Progenitor cell of endocrine pancreas (in vitro differentiated cells): ENCODE measurements around the gene CDKL5. TPM values are rescaled to one million over a fixed set of nuclear protein-coding genes. Genes with fewer than 3 reads are reported as not detected.
"Not testable (repeated sequence)": the region's sequence is repeated elsewhere in the genome, so short reads cannot be mapped to it uniquely, and the experiment has no call there.

Experiments used
- DNase-seq: peaks from one replicate; pipeline ENCODE4 v3.0.0; 2021; ENCODE audit warnings: low spot score; ENCODE audit not compliant: unreplicated experiment
- H3K27ac Mint-ChIP-seq: 2 replicates; pipeline ENCODE4 v1.8.0; 2021; ENCODE audit warnings: mild to moderate bottlenecking, moderate library complexity, mixed read lengths
- H3K27me3 Mint-ChIP-seq: 2 replicates; pipeline ENCODE4 v1.8.0; 2021; ENCODE audit warnings: mixed read lengths
- H3K36me3 Mint-ChIP-seq: 2 replicates; pipeline ENCODE4 v1.8.0; 2022; ENCODE audit warnings: mixed read lengths; ENCODE audit not compliant: insufficient read depth
- H3K4me1 Mint-ChIP-seq: 2 replicates; pipeline ENCODE4 v1.8.0; 2021; ENCODE audit warnings: low read depth, mixed read lengths
- H3K4me3 Mint-ChIP-seq: 2 replicates; pipeline ENCODE4 v1.8.0; 2021; ENCODE audit warnings: low read depth, mild to moderate bottlenecking, moderate library complexity, mixed read lengths
- H3K9me3 Mint-ChIP-seq: 2 replicates; pipeline ENCODE4 v1.8.0; 2021; ENCODE audit warnings: low read depth, mixed read lengths
- total RNA-seq: library from RNA; stranded (reverse); gene quantifications from 2 replicates; pipeline ENCODE4 v1.2.1, GENCODE V29; 2021
- TF ChIP-seq, protein P1 (sequence below): fragments of 200-600 bp; sonication (generic); IDR thresholded peaks from one replicate; pipeline ENCODE4 v1.5.0; 2021; ENCODE audit warnings: antibody characterized with exemption, mild to moderate bottlenecking; ENCODE audit not compliant: unreplicated experiment

The CDKL5 gene
- total RNA-seq, 1 donor from 2014 or later = 21.9 TPM

DNA sequence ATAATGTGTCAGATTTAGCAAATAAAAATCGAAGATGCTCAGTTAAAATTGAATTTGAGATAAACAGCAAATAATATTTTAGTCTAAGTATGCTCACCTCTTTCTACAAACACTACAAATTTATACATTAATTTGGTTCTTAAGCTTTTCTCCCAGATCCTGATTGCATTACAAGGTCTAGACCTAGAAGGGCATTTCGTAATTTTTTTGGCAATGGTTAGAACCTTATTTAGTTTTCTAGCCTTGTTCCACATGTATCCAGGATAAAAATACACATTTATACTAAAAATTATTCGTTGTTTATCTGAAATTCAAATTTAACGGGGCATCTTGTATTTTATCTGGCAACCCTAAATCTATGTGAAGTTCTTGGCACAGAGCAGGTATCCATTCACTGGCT, 2.5 kb upstream of the CDKL5 start:
- Mint-ChIP-seq H3K9me3 (peaks cover 7% of the 10 kb centered on the region), H3K27ac (no peak overlapping the region), H3K4me1 (peaks cover 11% of the 10 kb centered on the region), H3K4me3 (no peak overlapping the region), H3K27me3 (no peaks in the 10 kb centered on the region), H3K36me3 (no peaks in the 10 kb centered on the region)
- TF ChIP-seq, protein P1, sequence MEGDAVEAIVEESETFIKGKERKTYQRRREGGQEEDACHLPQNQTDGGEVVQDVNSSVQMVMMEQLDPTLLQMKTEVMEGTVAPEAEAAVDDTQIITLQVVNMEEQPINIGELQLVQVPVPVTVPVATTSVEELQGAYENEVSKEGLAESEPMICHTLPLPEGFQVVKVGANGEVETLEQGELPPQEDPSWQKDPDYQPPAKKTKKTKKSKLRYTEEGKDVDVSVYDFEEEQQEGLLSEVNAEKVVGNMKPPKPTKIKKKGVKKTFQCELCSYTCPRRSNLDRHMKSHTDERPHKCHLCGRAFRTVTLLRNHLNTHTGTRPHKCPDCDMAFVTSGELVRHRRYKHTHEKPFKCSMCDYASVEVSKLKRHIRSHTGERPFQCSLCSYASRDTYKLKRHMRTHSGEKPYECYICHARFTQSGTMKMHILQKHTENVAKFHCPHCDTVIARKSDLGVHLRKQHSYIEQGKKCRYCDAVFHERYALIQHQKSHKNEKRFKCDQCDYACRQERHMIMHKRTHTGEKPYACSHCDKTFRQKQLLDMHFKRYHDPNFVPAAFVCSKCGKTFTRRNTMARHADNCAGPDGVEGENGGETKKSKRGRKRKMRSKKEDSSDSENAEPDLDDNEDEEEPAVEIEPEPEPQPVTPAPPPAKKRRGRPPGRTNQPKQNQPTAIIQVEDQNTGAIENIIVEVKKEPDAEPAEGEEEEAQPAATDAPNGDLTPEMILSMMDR = no peak
- DNase-seq = no peak

DNA sequence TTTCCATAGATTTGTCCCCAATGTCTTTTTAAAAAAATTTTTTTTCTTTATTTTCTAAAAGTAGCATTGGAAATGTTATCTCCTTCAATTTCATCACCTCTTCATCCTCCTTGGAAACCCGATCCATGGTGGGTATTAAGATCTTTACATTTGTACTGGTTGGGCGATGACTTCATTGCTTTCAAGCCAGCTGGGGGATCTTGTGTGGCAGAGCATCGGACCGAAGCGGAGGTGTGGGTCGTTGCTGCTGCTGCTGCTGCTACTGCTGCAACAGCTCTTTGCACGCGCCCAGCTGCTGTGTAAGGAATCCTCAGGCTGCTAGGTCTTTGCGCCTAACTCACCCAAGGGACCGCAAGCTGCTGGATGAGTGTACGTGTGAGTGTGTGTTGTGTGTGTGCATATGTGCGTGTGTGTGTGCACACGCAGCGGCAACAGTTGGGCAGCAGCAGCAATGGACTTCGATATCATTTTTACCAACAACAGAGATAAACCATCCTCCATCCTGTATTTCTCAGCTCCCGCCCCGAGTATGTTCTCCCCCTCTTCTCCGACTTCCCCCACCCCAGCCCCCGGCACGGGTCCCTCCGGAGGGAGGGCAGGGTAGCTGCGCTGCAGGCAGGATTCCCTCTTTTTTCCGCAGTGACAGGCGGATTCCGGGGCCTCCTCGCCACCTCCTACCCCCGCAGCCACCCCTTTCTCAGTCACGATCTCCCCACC, 768 bp upstream of the CDKL5 start:
- TF ChIP-seq, protein P1 = no peak
- Mint-ChIP-seq H3K4me3 (peak overlapping the region; percentile 83), H3K36me3 (no peaks in the 10 kb centered on the region), H3K4me1 (peaks cover 18% of the 10 kb centered on the region), H3K27me3 (no peaks in the 10 kb centered on the region), H3K9me3 (peaks cover 10% of the 10 kb centered on the region), H3K27ac (peak overlapping the region; percentile 80)
- no peak for DNase-seq

DNA sequence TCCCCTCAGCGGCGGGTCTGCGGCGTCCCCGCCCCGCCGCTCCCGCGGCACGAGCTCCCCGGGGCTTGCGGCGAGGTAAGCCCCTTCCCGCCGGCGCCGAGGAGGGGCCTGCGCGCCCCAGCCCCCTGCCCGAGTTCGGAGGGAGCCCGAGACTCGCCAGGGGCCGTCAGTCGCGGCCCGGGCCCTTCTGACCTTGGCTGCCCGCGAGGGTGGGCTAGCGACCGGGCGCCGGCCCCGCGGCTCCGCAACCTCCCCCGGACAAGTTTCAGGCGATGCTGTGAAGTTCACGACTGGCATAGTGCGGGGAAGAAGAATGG, 554 bp downstream of the CDKL5 start:
- H3K9me3 Mint-ChIP-seq = peaks cover 7% of the 10 kb centered on the region
- TF ChIP-seq, protein P1 = no peak
- peak overlapping the region; percentile 84 for H3K4me3 Mint-ChIP-seq
- H3K4me1 Mint-ChIP-seq = peaks cover 18% of the 10 kb centered on the region
- no peaks in the 10 kb centered on the region for H3K27me3 Mint-ChIP-seq
- peak; percentile 14 for DNase-seq
- no peaks in the 10 kb centered on the region for H3K36me3 Mint-ChIP-seq
- H3K27ac Mint-ChIP-seq = peak overlapping the region; percentile 73

DNA sequence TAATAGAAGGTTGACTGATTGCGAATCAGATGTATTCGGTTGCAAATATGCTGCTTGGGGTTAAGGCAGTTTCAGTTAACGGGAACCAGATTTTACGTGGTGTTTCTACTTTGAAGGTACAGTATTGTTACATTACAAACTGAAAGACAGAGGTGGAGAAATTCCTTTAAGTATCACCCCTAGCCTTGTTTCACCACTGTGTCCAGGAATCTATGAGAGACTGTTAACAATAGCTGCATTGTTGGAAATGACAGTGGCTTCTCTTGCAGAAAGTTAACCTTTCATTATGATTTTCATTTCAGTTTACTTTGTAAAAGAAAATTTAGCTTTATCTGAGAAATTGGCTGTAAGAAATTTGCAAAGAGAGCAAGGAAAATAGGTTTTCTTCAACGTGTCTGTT, 2.6 kb downstream of the CDKL5 start:
- peaks cover 1% of the 10 kb centered on the region for H3K36me3 Mint-ChIP-seq
- no peak for DNase-seq
- H3K27me3 Mint-ChIP-seq = no peaks in the 10 kb centered on the region
- peaks cover 18% of the 10 kb centered on the region for H3K4me1 Mint-ChIP-seq
- peak overlapping the region; percentile 60 for H3K4me3 Mint-ChIP-seq
- TF ChIP-seq, protein P1 = no peak
- H3K9me3 Mint-ChIP-seq = peaks cover 4% of the 10 kb centered on the region
- H3K27ac Mint-ChIP-seq = no peak overlapping the region

DNA sequence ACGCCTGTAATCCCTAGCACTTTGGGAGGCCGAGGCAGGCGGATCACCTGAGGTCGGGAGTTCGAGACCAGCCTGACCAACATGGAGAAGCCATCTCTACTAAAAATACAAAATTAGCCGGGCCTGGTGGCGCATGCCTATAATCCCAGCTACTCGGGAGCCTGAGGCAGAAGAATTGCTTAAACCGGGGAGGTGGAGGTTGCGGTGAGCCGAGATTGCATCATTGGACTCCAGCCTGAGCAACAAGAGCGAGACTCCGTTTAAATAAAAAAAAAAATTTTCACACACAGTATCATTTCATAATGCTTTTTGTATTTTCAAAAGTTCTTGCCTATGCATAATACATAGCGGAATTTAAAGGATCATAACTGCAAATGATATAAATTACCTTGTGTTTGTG, 7.9 kb downstream of the CDKL5 start:
- not testable (repeated sequence) for H3K27ac Mint-ChIP-seq, H3K4me3 Mint-ChIP-seq, H3K27me3 Mint-ChIP-seq, H3K4me1 Mint-ChIP-seq, DNase-seq, H3K36me3 Mint-ChIP-seq
- H3K9me3 Mint-ChIP-seq = peaks cover 11% of the 10 kb centered on the region

DNA sequence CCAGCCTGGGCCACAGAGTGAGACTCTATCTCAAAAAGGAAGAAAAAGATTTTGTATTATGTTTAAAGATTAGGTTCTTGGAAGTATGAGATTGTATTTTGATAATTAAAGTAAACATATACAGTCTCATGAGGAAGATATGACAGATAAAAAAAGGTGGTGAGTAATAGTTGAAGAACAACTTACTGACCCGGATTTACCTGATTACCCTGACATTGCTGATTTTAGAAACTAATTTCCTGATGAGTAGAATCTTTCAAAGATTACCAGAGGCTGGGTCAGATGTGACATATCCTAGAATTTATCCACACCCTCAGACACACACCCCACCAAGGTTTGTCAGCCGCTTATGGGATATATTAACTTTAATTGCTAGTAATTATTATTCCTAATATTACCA, 9.5 kb downstream of the CDKL5 start:
- Mint-ChIP-seq H3K27me3 (no peaks in the 10 kb centered on the region), H3K27ac (no peak overlapping the region), H3K36me3 (peaks cover 3% of the 10 kb centered on the region), H3K4me1 (peaks cover 4% of the 10 kb centered on the region), H3K4me3 (no peak overlapping the region), H3K9me3 (peaks cover 7% of the 10 kb centered on the region)
- TF ChIP-seq, protein P1 = no peak
- DNase-seq = no peak
